Epithelial cell of proximal tubule (primary cell): Measurements from ENCODE around the gene PAK3. TPM values are rescaled to one million over a fixed set of nuclear protein-coding genes. Genes with fewer than 3 reads are reported as not detected.

Experiments used
- DNase-seq: peaks from one replicate; pipeline ENCODE4 v3.0.0-alpha.2; 2011; ENCODE audit warnings: low read depth
- H3K4me3 ChIP-seq: 2 replicates; pipeline ENCODE4 v1.5.1; 2011; ENCODE audit warnings: low read depth, mild to moderate bottlenecking, low read length
- CTCF ChIP-seq: conservative IDR thresholded peaks from 2 replicates; pipeline ENCODE4 v1.5.1; 2012; ENCODE audit warnings: low read depth, mild to moderate bottlenecking, low read length
- total RNA-seq: library from RNA; depleted of rRNA; stranded (reverse); fragments of >200 nt; gene quantifications from 2 replicates; pipeline ENCODE4 v1.2.3, GENCODE V29; 2015

The PAK3 gene
- total RNA-seq, 1 donor from 2014 or later = 4.5 TPM

- no peak for TF ChIP-seq CTCF
- no peak overlapping the region for H3K4me3 ChIP-seq
- DNase-seq = no peak
Measured at GRCh38 chrX:111127038-111127437, 31.0 kb downstream of the PAK3 start.

GRCh38 chrX:111129921-111130320 is 33.9 kb downstream of the PAK3 start:
- no peak for TF ChIP-seq CTCF
- H3K4me3 ChIP-seq = no peak overlapping the region
- no peak for DNase-seq

- TF ChIP-seq CTCF = no peak
- DNase-seq = no peak
- H3K4me3 ChIP-seq = no peak overlapping the region
Measured at GRCh38 chrX:111131572-111131971, 35.6 kb downstream of the PAK3 start.

- no peak for DNase-seq
- no peak overlapping the region for H3K4me3 ChIP-seq
- no peak for TF ChIP-seq CTCF
Measured at GRCh38 chrX:111133389-111133788, 37.4 kb downstream of the PAK3 start.

GRCh38 chrX:111145878-111146277 is 49.9 kb downstream of the PAK3 start:
- DNase-seq = no peak
- no peak for TF ChIP-seq CTCF

GRCh38 chrX:111151764-111152163 is 55.8 kb downstream of the PAK3 start:
- DNase-seq = no peak
- no peak overlapping the region for H3K4me3 ChIP-seq
- TF ChIP-seq CTCF = no peak

More at GRCh38 chrX:111145878-111146277, 49.9 kb downstream of the PAK3 start:
- H3K4me3 ChIP-seq = no peak overlapping the region

- no peak for TF ChIP-seq CTCF
- no peak overlapping the region for H3K4me3 ChIP-seq
Measured at GRCh38 chrX:111159232-111159631, 63.2 kb downstream of the PAK3 start.

More at GRCh38 chrX:111159232-111159631, 63.2 kb downstream of the PAK3 start:
- no peak for DNase-seq
